ENCODE data around the gene TMEM43.

TMEM43 gene

GRCh38 chr3:14138878-14139655, 14.2 kb downstream of the TMEM43 start:
- DNase-seq: no peak

DNA sequence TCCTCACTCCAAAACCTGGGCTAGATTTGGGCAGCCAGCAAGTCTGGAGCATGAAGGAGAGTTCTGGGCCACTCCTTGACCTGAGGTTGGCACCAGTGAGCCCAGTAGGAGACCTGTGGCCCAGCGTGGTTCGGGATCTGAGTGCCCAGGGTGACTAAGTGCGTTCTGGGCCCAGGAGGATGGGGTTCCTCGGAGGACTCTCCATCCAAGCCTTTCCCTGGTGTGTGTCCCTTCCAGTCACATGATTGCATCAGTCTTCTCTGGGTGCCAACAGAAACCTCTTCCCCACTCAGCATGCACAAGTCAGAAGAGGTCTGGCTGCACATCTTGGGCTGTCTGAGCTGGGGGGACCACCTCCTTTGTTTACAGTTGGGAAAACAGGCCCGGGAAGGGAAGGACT, 14.9 kb downstream of the TMEM43 start:
- no peak for DNase-seq

GRCh38 chr3:14140668-14141067, 15.8 kb downstream of the TMEM43 start:
- DNase-seq: no peak

DNA sequence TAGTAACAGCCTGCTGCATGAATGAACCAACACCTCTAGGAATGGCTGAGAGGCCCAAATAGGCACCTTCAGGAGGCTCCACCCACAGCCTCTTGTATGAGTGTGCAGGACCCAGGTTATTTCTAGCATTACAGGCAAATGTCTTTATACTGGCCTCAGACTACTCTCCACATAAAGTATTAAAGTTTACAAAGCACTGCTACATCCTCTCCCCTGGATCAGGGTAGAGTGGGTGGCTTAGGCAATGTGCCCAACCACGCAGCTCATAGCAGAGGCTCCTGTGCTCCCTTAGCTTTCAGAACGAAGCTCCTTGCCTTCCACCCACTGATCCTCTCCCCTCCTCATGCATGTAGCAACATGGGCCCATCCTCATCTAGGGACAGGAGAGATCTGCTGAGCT, 16.3 kb downstream of the TMEM43 start:
- DNase-seq: no peak

GRCh38 chr3:14141602-14142341, 16.9 kb downstream of the TMEM43 start:
- no peak for DNase-seq

DNA sequence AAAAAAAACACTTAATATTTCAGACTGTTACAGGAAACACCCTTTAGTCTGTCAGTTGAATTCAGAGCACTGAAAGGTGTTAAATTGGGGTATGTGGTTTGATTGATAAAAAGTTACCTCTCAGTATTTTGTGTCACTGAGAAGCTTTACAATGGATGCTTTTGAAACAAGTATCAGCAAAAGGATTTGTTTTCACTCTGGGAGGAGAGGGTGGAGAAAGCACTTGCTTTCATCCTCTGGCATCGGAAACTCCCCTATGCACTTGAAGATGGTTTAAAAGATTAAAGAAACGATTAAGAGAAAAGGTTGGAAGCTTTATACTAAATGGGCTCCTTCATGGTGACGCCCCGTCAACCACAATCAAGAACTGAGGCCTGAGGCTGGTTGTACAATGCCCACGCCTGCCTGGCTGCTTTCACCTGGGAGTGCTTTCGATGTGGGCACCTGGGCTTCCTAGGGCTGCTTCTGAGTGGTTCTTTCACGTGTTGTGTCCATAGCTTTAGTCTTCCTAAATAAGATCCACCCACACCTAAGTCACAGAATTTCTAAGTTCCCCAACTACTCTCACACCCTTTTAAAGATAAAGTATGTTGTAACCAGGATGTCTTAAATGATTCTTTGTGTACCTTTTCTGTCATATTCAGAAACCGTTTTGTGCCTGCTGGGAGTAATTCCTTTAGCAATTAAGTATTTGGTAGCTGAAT, 17.9 kb downstream of the TMEM43 start:
- DNase-seq: no peak

DNA sequence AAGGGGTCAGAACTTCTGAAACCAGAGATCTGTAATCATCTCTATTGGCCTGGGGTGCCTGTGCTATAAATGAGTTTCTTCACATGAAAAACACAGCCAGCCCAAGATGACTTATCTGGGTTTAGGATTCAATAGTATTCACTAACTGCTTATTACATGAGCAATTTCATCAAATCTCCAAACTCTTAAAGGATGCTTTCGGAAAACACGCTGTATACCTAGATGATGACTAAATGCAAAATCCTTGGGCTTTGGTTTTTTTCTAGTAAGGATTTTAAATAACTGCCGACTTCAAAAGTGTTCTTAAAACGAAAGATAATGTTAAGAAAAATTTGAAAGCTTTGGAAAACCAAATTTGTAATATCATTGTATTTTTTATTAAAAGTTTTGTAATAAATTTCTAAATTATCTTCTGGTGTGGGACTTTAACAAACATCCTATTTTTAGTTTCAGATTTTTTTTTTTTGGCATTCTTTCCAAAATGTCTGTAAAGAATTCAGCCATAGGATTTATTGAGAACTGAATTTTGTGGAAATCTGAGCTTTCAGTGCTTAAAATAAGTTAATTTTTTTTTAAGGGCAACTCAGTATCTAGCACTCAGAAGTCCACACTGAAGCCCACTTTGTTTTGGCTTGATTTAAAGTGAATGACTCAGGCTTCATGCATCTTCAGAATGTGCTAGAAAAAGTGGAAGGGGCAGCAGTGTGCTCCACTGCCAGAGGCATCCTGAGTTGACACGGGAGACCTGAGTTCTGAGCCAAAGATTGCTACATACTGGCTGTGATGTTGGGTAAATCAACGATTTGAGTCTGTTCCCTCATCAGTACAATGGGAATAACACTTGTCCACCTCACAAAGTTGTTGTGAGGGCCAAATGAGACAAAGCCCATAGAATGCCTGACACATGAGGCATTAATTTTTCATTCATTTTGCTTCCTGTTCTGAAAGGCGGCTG, 18.7 kb downstream of the TMEM43 start:
- peak; percentile 96 for DNase-seq

DNA sequence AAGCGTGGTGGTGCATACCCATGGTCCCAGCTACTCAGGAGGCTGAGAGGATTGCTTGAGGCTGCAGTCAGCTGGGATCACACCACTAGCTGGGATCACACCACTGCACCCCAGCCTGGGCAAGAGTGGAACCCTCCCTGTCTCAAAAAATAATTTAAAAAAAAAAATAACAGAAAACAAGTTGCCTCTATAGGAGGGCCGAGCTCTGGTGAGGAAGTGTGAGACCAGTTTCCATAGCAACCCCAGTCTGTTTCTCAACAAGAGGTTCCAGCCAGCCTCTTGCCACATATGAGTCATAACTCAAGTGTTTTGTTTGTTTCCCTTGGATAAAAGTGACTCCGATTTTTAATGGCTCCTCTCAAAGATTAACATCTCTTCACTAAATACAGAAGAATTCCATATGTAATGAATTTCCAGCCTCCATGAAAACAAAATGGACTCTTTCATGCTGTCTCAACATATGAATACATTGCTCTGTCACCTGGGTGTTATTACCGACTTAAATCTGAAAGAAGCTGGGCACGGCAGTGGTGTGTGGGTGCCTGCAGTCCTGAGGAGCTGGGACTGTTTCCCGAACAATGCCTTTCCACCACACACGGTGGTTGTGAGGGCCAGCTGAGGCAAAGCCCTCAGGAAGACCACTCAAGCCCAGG, 19.7 kb downstream of the TMEM43 start:
- DNase-seq: peak; percentile 95

GRCh38 chr3:14145236-14145635, 20.4 kb downstream of the TMEM43 start:
- no peak for DNase-seq

DNA sequence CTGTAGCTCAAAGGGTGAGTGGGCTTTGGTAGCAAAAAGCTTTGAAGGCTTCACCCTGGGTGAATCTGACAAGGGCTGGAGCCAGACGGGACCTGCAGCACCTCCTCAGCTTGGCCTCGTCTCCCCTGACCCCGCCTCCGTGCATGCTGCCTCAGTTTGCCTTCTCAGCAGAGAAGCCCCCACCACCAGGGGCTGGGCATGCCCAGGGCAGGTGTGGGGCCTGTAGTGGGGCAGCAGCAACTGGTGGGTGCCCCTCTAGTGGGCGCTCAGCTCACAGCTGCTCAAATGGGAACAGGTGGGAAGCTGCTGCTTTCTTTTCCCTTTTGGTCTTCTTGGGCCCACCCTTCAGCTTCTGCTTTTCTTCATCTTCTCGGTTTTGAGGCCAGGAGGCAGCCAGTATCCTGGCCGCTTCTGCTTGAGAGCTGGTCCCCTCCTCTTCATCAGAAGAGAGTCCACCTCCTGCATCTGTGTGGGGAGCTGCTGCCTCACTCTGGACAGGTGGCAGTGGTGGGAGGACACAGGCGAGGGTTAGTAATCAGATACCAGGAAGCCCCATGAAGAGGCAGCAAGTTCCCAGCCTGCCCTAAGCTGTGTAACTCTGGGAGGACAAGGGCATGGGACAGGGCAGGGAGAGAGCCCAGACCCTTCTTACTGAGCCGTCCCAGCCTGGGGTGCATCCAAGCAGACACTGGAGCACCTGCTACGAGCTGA, 21.0 kb downstream of the TMEM43 start:
- DNase-seq: no peak

DNA sequence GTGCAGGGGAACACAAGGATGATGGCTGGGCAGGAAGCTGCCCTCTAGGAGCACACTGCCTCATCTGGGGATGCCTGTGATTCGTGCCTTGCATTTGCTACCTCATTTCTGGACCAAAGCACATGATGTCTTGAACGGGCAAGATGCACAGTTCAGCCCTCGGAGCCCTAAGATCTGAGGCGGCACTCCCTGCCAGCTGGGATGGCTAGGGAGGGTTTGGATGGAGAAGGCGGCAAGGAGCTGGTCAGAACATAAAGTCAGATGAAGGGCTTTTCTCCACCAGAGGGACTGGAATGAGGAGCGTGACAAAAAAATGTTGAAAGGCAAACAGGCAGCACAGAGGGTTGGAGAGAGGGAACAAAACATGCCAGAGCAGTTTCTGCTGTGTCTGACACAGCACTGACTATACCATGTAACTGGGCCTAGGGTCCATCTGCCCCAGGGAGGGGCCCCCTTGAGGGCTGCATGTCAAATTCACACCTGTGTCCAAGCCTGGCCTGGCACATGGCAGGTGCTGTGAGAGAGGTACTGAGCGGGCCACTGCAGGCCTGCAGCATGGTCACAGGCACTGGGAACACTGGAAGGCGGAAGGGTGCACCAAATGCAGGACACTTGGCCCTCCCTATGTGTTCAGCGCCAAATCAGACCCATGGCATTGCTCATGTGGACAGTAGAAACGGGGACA, 21.7 kb downstream of the TMEM43 start:
- no peak for DNase-seq

DNA sequence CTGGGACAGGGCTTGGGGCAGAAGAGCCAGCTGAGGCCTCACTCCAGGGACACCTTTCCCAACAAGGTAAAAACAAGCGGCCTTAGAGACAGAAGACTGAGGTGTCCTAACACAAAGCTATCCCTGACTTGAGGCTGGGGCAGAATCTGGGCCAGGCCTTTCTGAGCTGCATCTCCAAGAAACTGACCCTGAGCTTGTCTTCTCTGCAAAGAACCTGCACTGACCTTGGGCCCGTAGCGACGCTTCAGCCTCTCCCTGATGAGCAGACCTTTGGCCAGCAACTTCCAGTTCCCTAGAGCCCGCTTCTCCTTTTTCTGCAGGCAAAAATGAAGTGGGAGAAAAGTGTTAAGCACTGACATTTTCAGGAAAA, 22.2 kb downstream of the TMEM43 start:
- DNase-seq: no peak

DNA sequence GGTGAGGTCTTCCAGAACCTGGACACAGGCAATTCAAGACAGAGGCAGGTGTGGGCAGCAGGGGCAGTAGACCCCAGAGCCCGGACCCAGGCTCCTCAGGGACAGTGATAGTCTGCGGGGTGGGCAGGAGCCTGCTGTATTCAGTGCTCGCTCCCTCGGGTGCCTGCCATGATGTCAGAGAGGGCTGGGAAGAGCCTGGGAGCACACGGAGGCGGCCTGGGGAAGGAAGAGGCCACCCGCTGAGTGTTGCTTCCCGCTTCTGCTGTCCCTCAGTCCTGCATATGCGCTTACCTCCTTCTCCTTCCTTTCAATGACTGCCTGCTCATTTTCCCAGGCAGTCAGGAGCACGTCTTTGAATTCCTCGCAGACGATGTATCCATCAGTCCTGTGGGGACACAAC, 22.8 kb downstream of the TMEM43 start:
- DNase-seq: no peak

DNA sequence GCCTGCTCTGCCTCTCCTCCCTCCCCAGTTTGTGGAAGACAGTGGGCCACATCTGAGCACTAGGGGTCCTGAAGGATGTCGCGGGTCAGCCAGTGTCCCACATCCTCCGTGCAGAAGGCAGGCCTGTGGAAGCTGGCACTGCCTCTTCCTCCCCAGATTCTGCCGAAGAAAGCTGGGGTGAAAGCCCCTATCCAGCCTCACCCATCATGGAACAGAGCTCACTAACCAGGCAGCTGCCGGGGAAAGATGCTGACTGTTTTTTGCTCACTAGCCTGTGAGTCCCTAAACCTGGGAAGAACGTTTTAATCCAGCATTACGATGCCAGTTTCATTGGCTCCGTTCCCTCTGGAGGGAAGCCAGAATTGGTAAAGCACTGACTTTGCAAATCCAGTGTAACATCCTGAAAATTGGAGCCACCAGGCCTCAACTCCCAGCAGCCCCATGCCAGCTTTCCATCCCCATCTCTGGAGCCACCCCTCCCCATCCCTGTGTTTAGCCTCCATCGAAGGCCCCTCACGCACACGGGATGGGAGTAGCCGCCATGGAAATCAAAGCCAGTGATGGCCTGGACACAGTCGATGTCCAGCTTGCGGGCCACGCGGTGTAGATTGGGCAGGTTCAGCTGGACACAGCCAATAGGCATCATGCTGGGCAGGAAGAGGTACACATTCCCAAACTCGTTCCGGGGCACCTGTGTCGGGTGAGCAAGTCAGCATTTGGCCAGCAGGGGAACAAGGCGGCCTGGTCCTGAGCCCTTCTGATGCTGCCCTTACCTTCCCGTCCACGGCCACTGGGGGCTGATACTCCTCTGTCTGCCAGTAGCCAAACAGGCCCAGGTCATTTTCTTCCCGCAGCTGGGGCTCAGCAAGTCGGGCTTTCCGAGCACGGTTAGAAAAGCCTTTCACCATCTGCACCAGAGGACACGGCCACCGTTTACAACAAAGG, 23.5 kb downstream of the TMEM43 start:
- peak; percentile 23 for DNase-seq

DNA sequence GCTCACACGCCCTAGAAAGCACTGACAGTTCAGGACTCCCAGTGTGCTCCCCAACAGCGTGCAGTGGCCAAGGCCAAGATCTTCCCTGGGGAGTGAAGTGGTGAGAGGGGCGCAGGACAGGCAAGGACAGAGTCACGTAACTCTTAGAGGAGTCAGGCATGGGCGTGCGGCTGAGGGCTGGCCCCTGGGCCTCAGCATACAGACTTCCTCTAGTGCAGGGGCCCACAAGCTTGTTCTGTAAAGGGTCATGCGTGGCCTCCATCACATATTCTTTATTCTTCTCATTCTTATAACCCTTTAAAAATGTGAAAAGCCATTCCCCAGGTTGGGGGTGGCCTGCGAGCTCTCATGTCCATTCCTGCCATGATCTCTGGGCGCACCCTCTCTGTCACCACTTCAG, 25.2 kb downstream of the TMEM43 start:
- no peak for DNase-seq

DNA sequence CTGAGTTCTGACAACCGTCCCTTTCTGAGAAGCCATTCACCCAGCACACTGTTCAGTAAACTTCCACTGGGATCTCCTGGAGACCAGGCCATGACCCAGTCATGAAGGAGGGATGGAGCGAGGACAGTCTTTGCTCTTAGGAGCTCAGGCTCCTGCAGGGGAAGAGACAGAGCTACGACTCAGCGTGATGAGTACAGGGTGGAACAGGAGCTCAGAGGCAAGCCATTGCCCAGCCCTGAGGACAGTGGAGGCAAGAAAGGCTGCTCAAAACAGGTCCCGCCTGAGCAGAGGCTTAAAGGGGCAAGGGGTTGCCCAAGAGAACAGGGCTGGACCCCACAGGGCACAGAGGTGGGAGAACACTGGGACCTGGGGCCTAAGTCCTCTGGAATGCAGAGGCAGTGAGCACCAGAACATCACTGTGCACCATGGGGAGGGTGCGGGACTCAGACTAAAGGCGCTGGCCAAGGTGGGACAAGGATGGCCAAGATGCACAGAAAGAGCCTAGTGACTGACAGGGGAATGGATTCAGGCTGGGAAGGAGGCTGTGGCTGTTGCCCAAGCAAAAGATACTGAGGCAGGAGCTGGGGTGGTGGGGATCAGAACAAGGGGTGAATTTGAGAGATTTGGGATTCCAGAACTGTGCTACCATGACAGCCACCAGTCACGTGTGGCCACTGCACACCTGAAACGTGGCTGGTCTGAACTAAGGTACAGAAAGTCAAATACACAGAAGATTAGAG, 25.8 kb downstream of the TMEM43 start:
- DNase-seq: no peak

GRCh38 chr3:14151471-14152083, 26.7 kb downstream of the TMEM43 start:
- DNase-seq: no peak

DNA sequence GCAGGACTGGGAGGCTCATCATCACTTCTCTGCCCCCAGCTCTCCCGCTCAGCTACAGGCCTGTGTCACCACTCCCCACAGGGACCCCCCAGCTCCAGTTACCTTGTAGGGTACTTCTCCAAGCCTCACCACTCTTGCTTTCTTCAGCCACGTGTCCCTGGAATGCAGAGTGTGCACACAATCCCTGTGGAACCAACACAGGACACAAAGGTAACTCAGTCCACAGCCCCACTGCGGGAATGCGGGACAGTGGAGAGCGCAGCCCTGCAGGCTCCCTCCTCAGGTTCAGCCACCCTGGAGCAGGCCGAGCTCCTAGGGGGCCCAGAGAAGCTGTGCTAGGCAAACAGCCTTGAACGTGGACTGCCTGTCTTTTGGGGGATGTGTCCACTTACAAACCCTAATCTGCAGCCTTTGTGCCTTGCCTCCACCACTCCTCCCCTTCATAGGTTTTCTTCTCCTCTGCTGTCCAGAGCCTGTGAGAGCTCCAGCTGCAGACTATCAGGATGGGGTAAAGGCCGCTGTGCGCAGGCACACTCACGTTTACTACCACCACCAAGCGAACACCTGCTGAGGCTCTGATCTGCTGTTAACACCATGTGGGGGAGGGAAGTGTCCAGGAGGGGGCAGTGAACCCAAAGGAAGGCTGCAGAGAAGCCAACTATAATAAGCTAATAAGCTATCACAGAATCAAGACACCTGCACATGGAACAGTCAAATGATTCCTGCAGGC, 27.5 kb downstream of the TMEM43 start:
- no peak for DNase-seq
